ENCODE data around the gene RAP1GAP2. TPM values are rescaled to one million over a fixed set of nuclear protein-coding genes. Genes with fewer than 3 reads are reported as not detected.
A peak's percentile ranks its signal among the peaks of the same experiment; 100 is the strongest.

RAP1GAP2 gene
- total RNA-seq, 6 donors from 2014 or later, result 6.3 to 19.4 (median 13.6) TPM

GRCh38 chr17:2954898-2955445 lies 158.7 kb downstream of the RAP1GAP2 start:
- no peaks in the 10 kb centered on the region for H3K36me3 ChIP-seq
- ATAC-seq (ENCODE audit: low FRiP score in 2 of 2) (peak in 1 of 2 donors; percentile 40), DNase-seq (peak in 1 of 2 donors; percentile 17)
- WGBS, 2 donors, result 57 to 63% methylated on average over 8 of the region's 8 CpGs
- H3K4me1 ChIP-seq, result peaks cover 0 to 6% (median 2%) of the 10 kb centered on the region in 4 donors
- no peak overlapping the region for H3K27ac ChIP-seq
- H3K27me3 ChIP-seq, result no peaks in the 10 kb centered on the region
- H3K9me3 ChIP-seq, result no peaks in the 10 kb centered on the region
- H3K4me3 ChIP-seq, result no peak overlapping the region
- TF ChIP-seq EP300 (IDR thresholded peaks at IDR 0.05) (no peak), CTCF (IDR thresholded peaks at IDR 0.05) (no peak), POLR2AphosphoS5 (IDR thresholded peaks at IDR 0.05) (peak in 1 of 2 donors; percentile 16)

- Histone ChIP-seq H3K4me3 (no peak overlapping the region), H3K9me3 (no peaks in the 10 kb centered on the region), H3K27me3 (no peaks in the 10 kb centered on the region), H3K4me1 (peaks cover 0 to 6% (median 2%) of the 10 kb centered on the region in 4 donors), H3K27ac (no peak overlapping the region), H3K36me3 (no peaks in the 10 kb centered on the region)
- ATAC-seq (ENCODE audit: low FRiP score in 2 of 2) (no peak), DNase-seq (peak in 1 of 2 donors; percentile 0)
- TF ChIP-seq POLR2A (IDR thresholded peaks at IDR 0.05) (no peak), CTCF (IDR thresholded peaks at IDR 0.05) (no peak), EP300 (IDR thresholded peaks at IDR 0.05) (no peak), POLR2AphosphoS5 (IDR thresholded peaks at IDR 0.05) (no peak)
- WGBS, 2 donors, result 82 to 90% methylated on average over 16 to 17 of the region's 17 CpGs
Observed at GRCh38 chr17:2955931-2956582, 159.8 kb downstream of the RAP1GAP2 start.

- WGBS, 2 donors, result 90 to 91% methylated on average over 12 of the region's 12 CpGs
- Histone ChIP-seq H3K27ac (no peak overlapping the region), H3K4me3 (no peak overlapping the region), H3K4me1 (peaks cover 0 to 6% (median 2%) of the 10 kb centered on the region in 4 donors), H3K27me3 (no peaks in the 10 kb centered on the region), H3K9me3 (no peaks in the 10 kb centered on the region), H3K36me3 (no peaks in the 10 kb centered on the region)
- no peak for TF ChIP-seq EP300 (IDR thresholded peaks at IDR 0.05)
- TF ChIP-seq CTCF (IDR thresholded peaks at IDR 0.05), result no peak
- no peak for TF ChIP-seq POLR2AphosphoS5 (IDR thresholded peaks at IDR 0.05)
- no peak for TF ChIP-seq POLR2A (IDR thresholded peaks at IDR 0.05)
- DNase-seq (peak in 1 of 2 donors; percentile 4), ATAC-seq (ENCODE audit: low FRiP score in 2 of 2) (no peak)
Observed at GRCh38 chr17:2957631-2958286, 161.5 kb downstream of the RAP1GAP2 start.

GRCh38 chr17:2958706-2959222 lies 162.5 kb downstream of the RAP1GAP2 start:
- Histone ChIP-seq H3K9me3 (no peaks in the 10 kb centered on the region), H3K4me1 (peaks cover 0 to 6% (median 2%) of the 10 kb centered on the region in 4 donors), H3K4me3 (no peak overlapping the region), H3K36me3 (no peaks in the 10 kb centered on the region), H3K27ac (no peak overlapping the region), H3K27me3 (no peaks in the 10 kb centered on the region)
- DNase-seq (peak in 1 of 2 donors; percentile 12), ATAC-seq (ENCODE audit: low FRiP score in 2 of 2) (no peak)
- TF ChIP-seq CTCF (IDR thresholded peaks at IDR 0.05) (no peak), POLR2AphosphoS5 (IDR thresholded peaks at IDR 0.05) (no peak), POLR2A (IDR thresholded peaks at IDR 0.05) (no peak), EP300 (IDR thresholded peaks at IDR 0.05) (no peak)
- WGBS, 2 donors, result 89 to 92% methylated on average over 10 of the region's 10 CpGs
